ENCODE data around the gene RFNG. TPM values are rescaled to one million over a fixed set of nuclear protein-coding genes. Genes with fewer than 3 reads are reported as not detected.

The RFNG gene
- total and polyA plus RNA-seq, 2 of the 13 experiments (the other 11 are each of a cell fraction or from before 2014, with no cell fraction given), result 61.4 to 64.0 TPM

DNA sequence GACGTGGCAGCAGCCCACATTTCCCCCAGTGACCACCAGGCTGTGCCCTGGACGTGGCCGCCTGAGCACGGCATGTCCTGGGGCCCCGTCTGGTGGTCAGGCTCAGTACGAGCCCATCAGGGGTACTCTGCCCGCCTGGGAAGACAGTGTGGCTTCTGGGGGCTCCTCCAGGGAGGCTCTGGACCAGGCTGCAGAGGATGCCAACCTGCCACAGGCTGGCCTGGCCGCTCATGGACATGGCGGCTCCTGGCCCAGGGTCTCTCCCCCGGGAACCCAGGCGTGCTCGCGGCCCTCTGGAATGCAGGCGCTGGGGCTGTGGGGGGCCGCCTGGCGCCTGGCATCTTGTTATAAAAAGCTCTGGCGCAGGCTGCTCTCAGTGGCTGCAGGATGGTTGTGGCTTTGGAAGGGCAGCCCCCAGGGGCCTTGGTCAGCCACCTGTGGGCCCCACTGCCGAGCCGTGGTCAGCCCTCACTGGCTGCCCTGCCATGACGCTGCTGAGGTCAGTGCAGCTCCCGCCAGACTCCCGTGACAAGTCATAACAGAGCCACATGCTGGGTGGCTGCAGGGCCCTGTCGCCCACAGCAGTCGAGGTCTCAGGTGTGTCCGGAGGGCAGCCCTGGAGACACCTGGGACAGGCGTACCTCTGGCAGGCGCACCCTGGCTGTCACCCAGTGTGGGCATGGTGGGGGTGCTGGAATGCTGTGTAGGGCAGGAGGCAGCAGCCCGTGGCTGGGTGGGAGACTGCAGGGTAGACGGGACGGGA, 43.9 kb downstream of the RFNG start (continued):
- TF ChIP-seq, protein P1, sequence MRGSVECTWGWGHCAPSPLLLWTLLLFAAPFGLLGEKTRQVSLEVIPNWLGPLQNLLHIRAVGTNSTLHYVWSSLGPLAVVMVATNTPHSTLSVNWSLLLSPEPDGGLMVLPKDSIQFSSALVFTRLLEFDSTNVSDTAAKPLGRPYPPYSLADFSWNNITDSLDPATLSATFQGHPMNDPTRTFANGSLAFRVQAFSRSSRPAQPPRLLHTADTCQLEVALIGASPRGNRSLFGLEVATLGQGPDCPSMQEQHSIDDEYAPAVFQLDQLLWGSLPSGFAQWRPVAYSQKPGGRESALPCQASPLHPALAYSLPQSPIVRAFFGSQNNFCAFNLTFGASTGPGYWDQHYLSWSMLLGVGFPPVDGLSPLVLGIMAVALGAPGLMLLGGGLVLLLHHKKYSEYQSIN (CRISPR knock-in tag; IDR thresholded peaks at IDR 0.05; ENCODE audit: borderline replicate concordance), result no peak
- TF ChIP-seq, protein P2, sequence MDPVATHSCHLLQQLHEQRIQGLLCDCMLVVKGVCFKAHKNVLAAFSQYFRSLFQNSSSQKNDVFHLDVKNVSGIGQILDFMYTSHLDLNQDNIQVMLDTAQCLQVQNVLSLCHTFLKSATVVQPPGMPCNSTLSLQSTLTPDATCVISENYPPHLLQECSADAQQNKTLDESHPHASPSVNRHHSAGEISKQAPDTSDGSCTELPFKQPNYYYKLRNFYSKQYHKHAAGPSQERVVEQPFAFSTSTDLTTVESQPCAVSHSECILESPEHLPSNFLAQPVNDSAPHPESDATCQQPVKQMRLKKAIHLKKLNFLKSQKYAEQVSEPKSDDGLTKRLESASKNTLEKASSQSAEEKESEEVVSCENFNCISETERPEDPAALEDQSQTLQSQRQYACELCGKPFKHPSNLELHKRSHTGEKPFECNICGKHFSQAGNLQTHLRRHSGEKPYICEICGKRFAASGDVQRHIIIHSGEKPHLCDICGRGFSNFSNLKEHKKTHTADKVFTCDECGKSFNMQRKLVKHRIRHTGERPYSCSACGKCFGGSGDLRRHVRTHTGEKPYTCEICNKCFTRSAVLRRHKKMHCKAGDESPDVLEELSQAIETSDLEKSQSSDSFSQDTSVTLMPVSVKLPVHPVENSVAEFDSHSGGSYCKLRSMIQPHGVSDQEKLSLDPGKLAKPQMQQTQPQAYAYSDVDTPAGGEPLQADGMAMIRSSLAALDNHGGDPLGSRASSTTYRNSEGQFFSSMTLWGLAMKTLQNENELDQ (CRISPR knock-in tag; IDR thresholded peaks at IDR 0.05; ENCODE audit: borderline replicate concordance), result no peak
- no peak for TF ChIP-seq TCF7L2 (IDR thresholded peaks at IDR 0.05; ENCODE audit: low read depth, low read length)
- no peak for TF ChIP-seq ZNF766 (CRISPR knock-in tag; IDR thresholded peaks at IDR 0.05; ENCODE audit: borderline replicate concordance)
- no peak for TF ChIP-seq EEA1 (CRISPR knock-in tag; IDR thresholded peaks at IDR 0.05; ENCODE audit: borderline replicate concordance)
- no peak for TF ChIP-seq ZNF563 (CRISPR knock-in tag; IDR thresholded peaks at IDR 0.05)
- TF ChIP-seq, protein P3, sequence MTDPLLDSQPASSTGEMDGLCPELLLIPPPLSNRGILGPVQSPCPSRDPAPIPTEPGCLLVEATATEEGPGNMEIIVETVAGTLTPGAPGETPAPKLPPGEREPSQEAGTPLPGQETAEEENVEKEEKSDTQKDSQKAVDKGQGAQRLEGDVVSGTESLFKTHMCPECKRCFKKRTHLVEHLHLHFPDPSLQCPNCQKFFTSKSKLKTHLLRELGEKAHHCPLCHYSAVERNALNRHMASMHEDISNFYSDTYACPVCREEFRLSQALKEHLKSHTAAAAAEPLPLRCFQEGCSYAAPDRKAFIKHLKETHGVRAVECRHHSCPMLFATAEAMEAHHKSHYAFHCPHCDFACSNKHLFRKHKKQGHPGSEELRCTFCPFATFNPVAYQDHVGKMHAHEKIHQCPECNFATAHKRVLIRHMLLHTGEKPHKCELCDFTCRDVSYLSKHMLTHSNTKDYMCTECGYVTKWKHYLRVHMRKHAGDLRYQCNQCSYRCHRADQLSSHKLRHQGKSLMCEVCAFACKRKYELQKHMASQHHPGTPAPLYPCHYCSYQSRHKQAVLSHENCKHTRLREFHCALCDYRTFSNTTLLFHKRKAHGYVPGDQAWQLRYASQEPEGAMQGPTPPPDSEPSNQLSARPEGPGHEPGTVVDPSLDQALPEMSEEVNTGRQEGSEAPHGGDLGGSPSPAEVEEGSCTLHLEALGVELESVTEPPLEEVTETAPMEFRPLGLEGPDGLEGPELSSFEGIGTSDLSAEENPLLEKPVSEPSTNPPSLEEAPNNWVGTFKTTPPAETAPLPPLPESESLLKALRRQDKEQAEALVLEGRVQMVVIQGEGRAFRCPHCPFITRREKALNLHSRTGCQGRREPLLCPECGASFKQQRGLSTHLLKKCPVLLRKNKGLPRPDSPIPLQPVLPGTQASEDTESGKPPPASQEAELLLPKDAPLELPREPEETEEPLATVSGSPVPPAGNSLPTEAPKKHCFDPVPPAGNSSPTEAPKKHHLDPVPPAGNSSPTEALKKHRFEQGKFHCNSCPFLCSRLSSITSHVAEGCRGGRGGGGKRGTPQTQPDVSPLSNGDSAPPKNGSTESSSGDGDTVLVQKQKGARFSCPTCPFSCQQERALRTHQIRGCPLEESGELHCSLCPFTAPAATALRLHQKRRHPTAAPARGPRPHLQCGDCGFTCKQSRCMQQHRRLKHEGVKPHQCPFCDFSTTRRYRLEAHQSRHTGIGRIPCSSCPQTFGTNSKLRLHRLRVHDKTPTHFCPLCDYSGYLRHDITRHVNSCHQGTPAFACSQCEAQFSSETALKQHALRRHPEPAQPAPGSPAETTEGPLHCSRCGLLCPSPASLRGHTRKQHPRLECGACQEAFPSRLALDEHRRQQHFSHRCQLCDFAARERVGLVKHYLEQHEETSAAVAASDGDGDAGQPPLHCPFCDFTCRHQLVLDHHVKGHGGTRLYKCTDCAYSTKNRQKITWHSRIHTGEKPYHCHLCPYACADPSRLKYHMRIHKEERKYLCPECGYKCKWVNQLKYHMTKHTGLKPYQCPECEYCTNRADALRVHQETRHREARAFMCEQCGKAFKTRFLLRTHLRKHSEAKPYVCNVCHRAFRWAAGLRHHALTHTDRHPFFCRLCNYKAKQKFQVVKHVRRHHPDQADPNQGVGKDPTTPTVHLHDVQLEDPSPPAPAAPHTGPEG (CRISPR knock-in tag; IDR thresholded peaks at IDR 0.05), result no peak
- no peak for TF ChIP-seq CEBPG (CRISPR knock-in tag; IDR thresholded peaks at IDR 0.05)
- TF ChIP-seq, protein P4, sequence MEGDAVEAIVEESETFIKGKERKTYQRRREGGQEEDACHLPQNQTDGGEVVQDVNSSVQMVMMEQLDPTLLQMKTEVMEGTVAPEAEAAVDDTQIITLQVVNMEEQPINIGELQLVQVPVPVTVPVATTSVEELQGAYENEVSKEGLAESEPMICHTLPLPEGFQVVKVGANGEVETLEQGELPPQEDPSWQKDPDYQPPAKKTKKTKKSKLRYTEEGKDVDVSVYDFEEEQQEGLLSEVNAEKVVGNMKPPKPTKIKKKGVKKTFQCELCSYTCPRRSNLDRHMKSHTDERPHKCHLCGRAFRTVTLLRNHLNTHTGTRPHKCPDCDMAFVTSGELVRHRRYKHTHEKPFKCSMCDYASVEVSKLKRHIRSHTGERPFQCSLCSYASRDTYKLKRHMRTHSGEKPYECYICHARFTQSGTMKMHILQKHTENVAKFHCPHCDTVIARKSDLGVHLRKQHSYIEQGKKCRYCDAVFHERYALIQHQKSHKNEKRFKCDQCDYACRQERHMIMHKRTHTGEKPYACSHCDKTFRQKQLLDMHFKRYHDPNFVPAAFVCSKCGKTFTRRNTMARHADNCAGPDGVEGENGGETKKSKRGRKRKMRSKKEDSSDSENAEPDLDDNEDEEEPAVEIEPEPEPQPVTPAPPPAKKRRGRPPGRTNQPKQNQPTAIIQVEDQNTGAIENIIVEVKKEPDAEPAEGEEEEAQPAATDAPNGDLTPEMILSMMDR (CRISPR knock-in tag; IDR thresholded peaks at IDR 0.05), result peak; percentile 39
- TF ChIP-seq ZNF703 (CRISPR knock-in tag; IDR thresholded peaks at IDR 0.05; ENCODE audit: borderline replicate concordance), result no peak
- TF ChIP-seq CHD4 (IDR thresholded peaks at IDR 0.05; ENCODE audit: borderline replicate concordance, low read length), result no peak
- TF ChIP-seq, protein P5, sequence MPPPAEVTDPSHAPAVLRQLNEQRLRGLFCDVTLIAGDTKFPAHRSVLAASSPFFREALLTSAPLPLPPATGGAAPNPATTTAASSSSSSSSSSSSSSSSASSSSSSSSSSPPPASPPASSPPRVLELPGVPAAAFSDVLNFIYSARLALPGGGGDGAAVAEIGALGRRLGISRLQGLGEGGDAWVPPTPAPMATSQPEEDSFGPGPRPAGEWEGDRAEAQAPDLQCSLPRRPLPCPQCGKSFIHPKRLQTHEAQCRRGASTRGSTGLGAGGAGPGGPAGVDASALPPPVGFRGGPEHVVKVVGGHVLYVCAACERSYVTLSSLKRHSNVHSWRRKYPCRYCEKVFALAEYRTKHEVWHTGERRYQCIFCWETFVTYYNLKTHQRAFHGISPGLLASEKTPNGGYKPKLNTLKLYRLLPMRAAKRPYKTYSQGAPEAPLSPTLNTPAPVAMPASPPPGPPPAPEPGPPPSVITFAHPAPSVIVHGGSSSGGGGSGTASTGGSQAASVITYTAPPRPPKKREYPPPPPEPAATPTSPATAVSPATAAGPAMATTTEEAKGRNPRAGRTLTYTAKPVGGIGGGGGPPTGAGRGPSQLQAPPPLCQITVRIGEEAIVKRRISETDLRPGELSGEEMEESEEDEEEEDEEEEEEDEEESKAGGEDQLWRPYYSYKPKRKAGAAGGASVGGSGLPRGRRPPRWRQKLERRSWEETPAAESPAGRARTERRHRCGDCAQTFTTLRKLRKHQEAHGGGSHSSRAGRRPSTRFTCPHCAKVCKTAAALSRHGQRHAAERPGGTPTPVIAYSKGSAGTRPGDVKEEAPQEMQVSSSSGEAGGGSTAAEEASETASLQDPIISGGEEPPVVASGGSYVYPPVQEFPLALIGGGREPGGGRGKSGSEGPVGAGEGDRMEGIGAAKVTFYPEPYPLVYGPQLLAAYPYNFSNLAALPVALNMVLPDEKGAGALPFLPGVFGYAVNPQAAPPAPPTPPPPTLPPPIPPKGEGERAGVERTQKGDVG (CRISPR knock-in tag; IDR thresholded peaks at IDR 0.05; ENCODE audit: borderline replicate concordance), result peak; percentile 55
- TF ChIP-seq PRMT3 (CRISPR knock-in tag; IDR thresholded peaks at IDR 0.05; ENCODE audit: borderline replicate concordance, low read depth), result no peak
